ENCODE measurements around the gene GPRIN1.

Gene GPRIN1

GRCh38 chr5:176550275-176550831 lies 59.6 kb downstream of the GPRIN1 start:
- no peak for TF ChIP-seq CTCF (IDR thresholded peaks at IDR 0.05; ENCODE audit: insufficient read depth, low read depth, low read length, missing control alignments)
- DNase-seq (ENCODE audit: low read depth) = no peak
- no peak overlapping the region for H3K4me3 ChIP-seq (ENCODE audit: low read length)

GRCh38 chr5:176549871-176550270 lies 60.1 kb downstream of the GPRIN1 start:
- no peak for TF ChIP-seq CTCF (IDR thresholded peaks at IDR 0.05; ENCODE audit: insufficient read depth, low read depth, low read length, missing control alignments)
- no peak overlapping the region for H3K4me3 ChIP-seq (ENCODE audit: low read length)
- DNase-seq (ENCODE audit: low read depth) = no peak

DNA sequence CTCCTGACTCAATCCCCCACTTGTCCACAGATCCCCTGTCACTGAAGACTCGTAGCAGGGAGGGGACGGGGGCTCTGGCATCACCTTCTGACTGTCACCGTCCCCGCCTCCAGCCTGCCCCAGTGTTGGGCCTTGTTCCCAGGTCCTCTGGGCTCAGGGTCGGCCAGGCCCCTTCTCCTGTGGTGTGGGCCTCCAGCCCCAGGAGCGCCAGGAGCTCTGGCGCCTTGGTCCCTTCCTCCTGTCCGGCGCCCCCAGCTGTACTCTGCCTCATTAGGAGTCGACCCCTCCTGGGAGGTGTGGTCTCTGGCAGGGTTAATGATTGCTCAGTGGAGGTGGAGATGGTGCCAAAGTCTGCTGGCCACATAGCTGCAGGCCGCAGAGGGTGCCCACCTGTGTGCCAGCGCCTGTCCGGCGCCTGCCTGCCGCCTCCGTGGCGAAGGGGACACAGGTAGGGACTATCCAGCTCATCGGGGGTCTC lies 61.0 kb downstream of the GPRIN1 start, which contains the start of gene CDHR2:
Gene CDHR2 (plus strand): TSS at position 376 of the 478 bp plus-strand sequence. CDS start 16,011 bp downstream, outside the sequence.
- DNase-seq (ENCODE audit: low read depth) = no peak
- TF ChIP-seq CTCF (IDR thresholded peaks at IDR 0.05; ENCODE audit: insufficient read depth, low read depth, low read length, missing control alignments) = no peak
- no peak within 1 kb of the TSS for H3K4me3 ChIP-seq (ENCODE audit: low read length)

DNA sequence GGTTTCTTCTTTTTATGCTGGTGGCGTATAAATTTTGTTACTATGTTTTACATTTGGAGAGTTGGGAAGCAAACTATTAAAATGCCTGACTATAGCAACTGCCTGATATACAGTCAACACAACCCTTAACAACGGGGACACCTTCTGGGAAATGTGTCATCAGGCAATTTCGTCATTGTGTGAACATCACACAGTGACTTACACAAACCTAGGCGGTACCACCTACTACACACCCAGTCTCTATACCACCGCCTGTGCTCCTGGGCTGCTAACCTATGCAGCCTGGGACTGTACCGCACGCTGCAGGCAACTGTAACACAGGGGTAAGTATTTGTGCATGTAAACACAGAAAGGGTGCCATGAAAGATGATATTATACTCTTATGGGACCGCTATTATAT lies 62.2 kb downstream of the GPRIN1 start:
- no peak overlapping the region for H3K4me3 ChIP-seq (ENCODE audit: low read length)
- peak; percentile 86 for DNase-seq (ENCODE audit: low read depth)
- no peak for TF ChIP-seq CTCF (IDR thresholded peaks at IDR 0.05; ENCODE audit: insufficient read depth, low read depth, low read length, missing control alignments)

Measured in epithelial cell of esophagus (primary cell).